HG03039 (cell line): Measurements from ENCODE around the gene BEND7.

Experiments
- ATAC-seq: cut with Tn5 transposase; IDR thresholded peaks from one replicate; pipeline ENCODE4 v1.9.1; 2021; ENCODE audit warnings: mild to moderate bottlenecking, moderate library complexity; ENCODE audit not compliant: unreplicated experiment

BEND7 gene

GRCh38 chr10:13521026-13521425 is 7.8 kb downstream of the BEND7 start:
- ATAC-seq, result no peak

GRCh38 chr10:13520194-13520593 is 8.6 kb downstream of the BEND7 start:
- ATAC-seq, result no peak

DNA sequence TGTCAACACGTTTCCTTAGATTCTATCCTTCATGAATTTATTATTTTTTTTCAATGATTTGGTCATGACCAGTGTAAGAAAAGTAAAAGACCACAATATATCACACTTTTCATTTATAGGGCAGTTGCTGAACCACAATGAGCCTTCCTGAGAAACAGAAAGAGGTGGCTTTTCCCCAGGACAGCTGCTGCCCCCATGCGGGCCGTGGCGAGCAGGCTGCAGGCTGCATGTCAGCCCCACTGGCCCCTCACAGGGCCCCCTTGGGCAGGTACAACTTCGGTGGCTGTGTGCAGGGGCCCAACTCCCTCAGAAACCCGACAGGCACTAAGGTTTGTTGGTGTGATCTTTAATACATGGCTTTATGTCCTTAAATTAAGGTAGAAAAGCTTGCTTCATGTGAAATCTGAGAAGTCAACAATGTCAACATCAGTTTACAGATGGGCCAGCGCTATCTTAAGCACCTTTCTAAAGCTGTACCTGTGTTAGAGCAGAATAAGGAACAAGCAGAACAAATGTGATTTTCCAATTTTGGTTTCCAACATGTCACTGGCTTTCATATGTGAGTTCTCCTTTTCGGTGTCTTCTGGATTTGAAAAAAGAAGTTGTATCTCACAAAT is 10.6 kb downstream of the BEND7 start:
- ATAC-seq, result no peak

DNA sequence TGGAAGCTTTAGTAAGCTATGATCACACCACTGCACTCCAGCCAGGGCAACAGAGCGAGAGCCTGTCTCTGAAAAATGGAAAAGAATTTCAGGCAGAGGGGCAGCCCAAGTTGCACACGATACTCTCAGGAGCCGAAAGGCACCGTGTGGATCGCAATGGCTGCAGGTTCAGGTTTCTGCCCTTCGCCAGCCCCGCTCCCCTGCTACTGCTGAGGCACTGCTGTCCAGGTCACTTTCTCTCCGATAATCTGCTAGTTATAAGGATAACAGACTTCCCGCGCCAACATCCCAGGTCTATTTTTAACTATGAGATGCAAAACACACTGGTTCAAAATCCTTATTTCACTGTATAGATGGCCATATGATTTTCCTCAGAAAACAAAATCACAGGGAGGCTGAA is 11.1 kb downstream of the BEND7 start:
- no peak for ATAC-seq

- ATAC-seq, result no peak
Measured at GRCh38 chr10:13516176-13516575, 12.6 kb downstream of the BEND7 start.

GRCh38 chr10:13515467-13515866 is 13.3 kb downstream of the BEND7 start:
- no peak for ATAC-seq

- ATAC-seq, result no peak
Measured at GRCh38 chr10:13514296-13514695, 14.5 kb downstream of the BEND7 start.

DNA sequence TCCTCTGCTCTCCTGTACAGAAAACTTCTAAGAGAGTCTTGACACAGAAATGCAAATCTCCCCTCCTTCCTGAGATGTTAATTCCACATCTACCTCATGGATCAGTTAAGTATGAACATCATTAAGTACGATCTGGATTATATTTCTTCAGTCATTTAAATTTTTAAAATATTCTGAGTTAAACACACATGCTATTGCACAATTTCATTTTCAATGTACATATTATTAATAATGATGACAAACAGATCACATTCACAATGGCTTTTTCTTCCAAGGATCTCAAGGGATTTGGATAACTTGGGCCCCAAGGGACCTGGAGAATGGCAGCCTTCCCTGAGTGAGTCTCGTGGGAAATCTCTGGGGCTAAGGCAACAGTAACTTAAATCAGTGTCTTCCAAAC is 16.2 kb downstream of the BEND7 start:
- ATAC-seq, result no peak

DNA sequence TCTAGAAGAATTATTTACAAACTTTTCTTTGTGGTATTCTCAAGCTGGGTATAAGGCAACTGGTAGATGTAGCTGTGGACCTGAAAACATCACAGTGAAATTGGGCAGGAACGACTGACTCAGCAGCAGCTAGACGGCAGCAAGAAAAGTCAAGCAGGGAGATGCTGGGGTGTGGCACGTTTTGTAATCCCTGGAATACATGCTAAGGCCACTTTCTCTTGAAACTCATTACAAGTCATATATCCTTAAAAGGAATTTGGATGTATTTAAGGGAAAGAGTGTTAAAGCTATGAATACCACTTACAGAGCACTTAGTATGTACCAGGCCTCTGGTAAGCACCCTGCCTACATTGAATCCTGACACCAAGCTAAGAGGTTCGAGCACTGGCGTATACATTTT is 17.4 kb downstream of the BEND7 start:
- no peak for ATAC-seq

DNA sequence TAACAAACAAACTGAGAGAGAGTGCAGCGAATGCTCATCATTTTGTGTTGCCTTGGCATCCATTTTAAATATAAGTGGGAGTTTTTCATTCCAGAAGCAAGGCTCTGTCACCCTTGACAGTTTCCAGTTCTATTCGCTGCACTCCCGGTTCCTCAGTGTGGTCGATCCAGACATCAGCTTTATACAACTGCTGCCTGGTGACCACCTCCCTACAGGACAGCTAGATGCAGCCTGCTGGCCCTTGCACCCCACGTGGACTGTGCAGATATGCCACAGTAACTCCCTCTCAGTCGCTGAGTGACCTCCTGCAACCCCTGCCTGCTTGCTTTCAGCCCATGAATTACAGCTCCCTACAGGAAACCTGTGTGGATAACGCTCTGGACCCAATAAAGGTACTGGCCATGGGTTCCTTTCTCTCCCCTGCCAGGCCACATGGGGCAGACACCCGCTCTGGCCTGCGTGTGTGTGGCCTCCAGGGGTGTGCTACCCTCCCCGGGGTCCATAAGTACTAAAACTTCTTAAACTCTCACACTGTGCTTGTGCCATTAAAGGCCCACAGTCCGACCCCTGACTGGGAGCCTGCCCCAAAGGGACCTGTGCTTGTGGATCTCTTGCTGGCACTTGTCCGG is 23.6 kb downstream of the BEND7 start:
- no peak for ATAC-seq

- no peak for ATAC-seq
Measured at GRCh38 chr10:13503745-13504463, 24.9 kb downstream of the BEND7 start.

GRCh38 chr10:13502380-13502779 is 26.4 kb downstream of the BEND7 start:
- no peak for ATAC-seq

DNA sequence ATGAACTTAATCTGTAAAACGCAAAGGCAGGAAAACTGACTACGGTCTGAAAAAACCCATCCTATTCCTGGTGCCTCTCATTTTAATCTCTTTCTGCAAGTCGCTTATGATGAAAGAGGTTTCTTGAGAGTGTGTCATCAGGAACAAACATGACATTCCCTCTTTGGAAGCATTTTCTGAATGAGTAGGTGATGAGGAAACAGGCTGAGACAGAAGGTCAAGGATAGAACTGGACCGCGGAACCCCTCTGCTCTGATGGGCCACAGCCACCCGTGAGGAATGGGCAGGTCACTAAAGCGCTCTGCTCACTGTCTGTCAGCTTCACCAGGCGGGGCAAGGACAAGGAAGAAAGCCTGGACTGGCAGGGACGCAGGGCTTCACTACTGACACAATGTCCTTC is 28.6 kb downstream of the BEND7 start:
- ATAC-seq, result no peak

DNA sequence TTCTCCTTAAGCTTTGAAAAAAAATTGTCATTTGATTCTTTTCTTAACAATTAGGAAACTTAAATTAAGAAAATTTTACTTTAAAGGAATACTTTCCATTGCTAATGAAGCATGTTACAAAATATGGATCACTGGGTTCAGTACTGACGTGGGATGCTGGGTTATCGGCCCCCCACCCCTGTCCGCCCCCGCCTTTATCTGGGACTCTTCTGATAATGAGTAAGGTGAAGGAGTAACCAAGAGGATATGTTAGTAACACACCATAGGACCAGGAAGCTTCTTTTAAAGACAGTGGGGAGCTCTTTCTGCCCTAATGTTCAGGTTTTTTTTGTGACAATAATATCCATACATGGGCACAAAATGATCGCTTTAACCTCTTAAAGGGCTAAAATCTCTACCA is 29.7 kb downstream of the BEND7 start:
- no peak for ATAC-seq

- ATAC-seq, result no peak
Measured at GRCh38 chr10:13496931-13497330, 31.9 kb downstream of the BEND7 start.

- no peak for ATAC-seq
Measured at GRCh38 chr10:13496164-13496563, 32.6 kb downstream of the BEND7 start.

DNA sequence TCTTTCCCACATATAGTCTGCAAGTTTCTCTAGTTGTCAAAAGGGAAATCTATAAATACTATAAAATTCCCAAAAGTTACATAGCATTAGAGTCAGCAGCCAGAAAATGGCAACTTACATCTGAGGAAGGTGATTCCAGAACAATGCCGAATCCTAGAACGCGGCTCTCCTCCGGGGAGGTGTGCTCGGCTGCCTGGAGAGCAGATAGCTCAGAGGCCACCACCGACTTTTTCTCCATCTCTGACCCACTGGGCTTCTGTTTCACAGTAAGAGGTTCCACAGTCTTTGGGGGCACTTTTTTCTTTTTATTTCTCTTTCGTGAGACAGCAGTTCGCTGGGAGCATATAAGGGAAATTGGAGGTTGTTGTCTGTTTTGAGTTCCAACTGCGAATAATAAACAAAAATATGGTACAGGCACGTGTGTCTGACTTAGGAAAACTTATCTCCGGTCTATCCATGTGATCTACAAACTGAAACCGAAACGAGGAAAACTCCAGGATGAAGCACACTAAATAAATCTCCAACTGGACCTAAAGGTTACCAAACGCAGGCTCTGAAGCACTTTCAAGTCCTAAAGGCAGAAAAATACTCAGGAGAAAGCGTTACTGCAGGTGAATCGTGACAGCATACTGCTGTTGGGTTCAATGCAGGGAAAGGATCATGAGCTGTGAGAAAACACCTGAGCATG is 36.2 kb downstream of the BEND7 start:
- ATAC-seq, result no peak

DNA sequence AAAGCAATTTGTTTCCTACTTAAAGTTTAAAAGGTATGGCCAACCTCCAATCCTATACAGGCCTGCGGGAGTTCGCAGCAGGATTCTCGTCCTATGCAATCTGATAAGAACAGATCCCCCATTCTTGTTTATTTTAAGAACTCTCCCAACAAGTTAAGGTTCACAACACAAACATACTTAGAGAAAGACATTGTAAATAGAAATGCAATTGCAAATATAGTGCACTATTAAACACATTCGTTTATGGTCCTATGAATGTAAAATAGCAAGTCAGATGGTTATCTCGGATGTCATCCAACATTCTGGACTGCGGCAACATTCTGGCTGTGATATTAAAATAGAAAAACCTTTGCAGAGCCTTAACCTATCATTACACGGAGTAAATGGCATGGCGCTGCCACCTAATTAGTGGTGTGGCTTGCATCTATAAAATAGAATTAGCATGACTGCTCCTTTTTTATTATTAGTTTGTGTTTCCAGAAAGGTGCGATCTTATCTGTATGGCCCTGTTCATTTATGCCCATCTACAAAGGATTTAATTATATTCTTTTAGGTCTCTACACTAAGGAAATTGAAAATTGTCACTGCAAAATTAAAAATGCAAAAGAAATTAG is 37.0 kb downstream of the BEND7 start:
- no peak for ATAC-seq

- ATAC-seq, result no peak
Measured at GRCh38 chr10:13490503-13490902, 38.3 kb downstream of the BEND7 start.

DNA sequence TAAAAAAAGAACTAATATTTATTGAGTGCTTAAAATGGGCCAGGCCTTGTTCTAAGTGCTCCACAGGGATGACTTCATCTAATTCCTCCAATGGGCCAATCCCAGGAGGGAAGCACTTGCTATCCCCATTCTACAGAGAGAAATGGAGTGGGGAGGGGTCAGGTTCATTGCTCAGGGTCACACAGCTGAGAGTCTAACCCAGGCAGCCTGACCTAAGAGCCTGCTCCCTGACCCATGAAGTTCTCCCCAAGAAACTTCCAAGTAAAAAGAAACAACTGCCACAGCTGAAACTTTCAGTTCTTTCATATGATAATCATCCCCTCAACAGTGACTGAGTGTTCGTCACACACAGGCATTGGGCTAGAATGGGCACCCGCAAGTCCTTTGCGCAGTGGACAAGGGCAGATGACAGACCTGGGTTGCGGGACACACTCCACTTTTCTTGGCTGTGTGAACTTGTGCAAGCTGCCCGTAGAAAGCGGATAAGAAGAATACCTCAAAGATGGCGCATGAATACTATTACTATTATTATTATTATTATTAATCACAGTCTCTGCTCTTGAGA is 39.7 kb downstream of the BEND7 start:
- ATAC-seq, result no peak

DNA sequence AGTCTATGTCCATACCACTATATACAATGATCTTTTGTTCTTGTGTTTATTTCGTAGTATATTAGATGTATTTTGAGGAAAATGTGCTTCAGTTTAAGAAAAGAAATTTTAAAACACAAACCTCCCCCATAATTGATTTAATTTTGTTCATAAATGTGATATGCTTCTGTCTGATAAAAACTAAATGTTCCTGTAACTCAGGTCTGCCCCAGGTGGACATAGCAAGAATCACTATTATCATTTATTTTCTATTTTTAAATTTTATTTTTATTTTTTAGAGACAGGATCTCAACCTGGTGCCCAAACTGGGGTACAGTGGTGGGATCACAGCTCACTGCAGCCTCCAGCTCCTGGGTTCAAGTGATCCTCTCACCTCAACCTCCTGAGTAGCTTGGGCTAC is 43.2 kb downstream of the BEND7 start:
- no peak for ATAC-seq
